ENCODE measurements around the gene NKX2-4. TPM values are rescaled to one million over a fixed set of nuclear protein-coding genes. Genes with fewer than 3 reads are reported as not detected.
"Not testable (repeated sequence)": the region's sequence is repeated elsewhere in the genome, so short reads cannot be mapped to it uniquely, and the experiment has no call there.

NKX2-4 gene
- not detected for total RNA-seq

GRCh38 chr20:21397341-21398108 lies at the start of gene NKX2-4:
NKX2-4 (minus strand) TSS chr20:21397526; CDS start chr20:21397399, 127 bp downstream.
- peak in 1 of 3 donors; percentile 10 for DNase-seq (ENCODE audit: low read depth in 2 of 3, low spot score in 2 of 3)

- DNase-seq (ENCODE audit: low read depth in 2 of 3, low spot score in 2 of 3): no peak
Observed at GRCh38 chr20:21437816-21438215, 40.5 kb upstream of the NKX2-4 start.

GRCh38 chr20:21437248-21437647 lies 39.9 kb upstream of the NKX2-4 start:
- no peak for DNase-seq (ENCODE audit: low read depth in 2 of 3, low spot score in 2 of 3)

GRCh38 chr20:21436205-21436604 lies 38.9 kb upstream of the NKX2-4 start:
- DNase-seq (ENCODE audit: low read depth in 2 of 3, low spot score in 2 of 3): no peak

GRCh38 chr20:21435576-21435975 lies 38.2 kb upstream of the NKX2-4 start:
- no peak for DNase-seq (ENCODE audit: low read depth in 2 of 3, low spot score in 2 of 3)

GRCh38 chr20:21433329-21433890 lies 36.1 kb upstream of the NKX2-4 start:
- no peak for DNase-seq (ENCODE audit: low read depth in 2 of 3, low spot score in 2 of 3)

- DNase-seq (ENCODE audit: low read depth in 2 of 3, low spot score in 2 of 3): no peak
Observed at GRCh38 chr20:21432911-21433310, 35.6 kb upstream of the NKX2-4 start.

- DNase-seq (ENCODE audit: low read depth in 2 of 3, low spot score in 2 of 3): no peak
Observed at GRCh38 chr20:21430020-21430419, 32.7 kb upstream of the NKX2-4 start.

GRCh38 chr20:21424846-21425245 lies 27.5 kb upstream of the NKX2-4 start:
- no peak for DNase-seq (ENCODE audit: low read depth in 2 of 3, low spot score in 2 of 3)

GRCh38 chr20:21423712-21424111 lies 26.4 kb upstream of the NKX2-4 start:
- DNase-seq (ENCODE audit: low read depth in 2 of 3, low spot score in 2 of 3): not testable (repeated sequence)

- DNase-seq (ENCODE audit: low read depth in 2 of 3, low spot score in 2 of 3): no peak
Observed at GRCh38 chr20:21421601-21422236, 24.4 kb upstream of the NKX2-4 start.

- DNase-seq (ENCODE audit: low read depth in 2 of 3, low spot score in 2 of 3): not testable (repeated sequence)
Observed at GRCh38 chr20:21419147-21419546, 21.8 kb upstream of the NKX2-4 start.

GRCh38 chr20:21413996-21414395 lies 16.7 kb upstream of the NKX2-4 start:
- not testable (repeated sequence) for DNase-seq (ENCODE audit: low read depth in 2 of 3, low spot score in 2 of 3)

- DNase-seq (ENCODE audit: low read depth in 2 of 3, low spot score in 2 of 3): no peak
Observed at GRCh38 chr20:21411725-21412124, 14.4 kb upstream of the NKX2-4 start.

GRCh38 chr20:21399005-21399475 lies 1.7 kb upstream of the NKX2-4 start:
- DNase-seq (ENCODE audit: low read depth in 2 of 3, low spot score in 2 of 3): peak in 1 of 3 donors; percentile 36

- peak in 2 of 3 donors; percentile 30 to 55 for DNase-seq (ENCODE audit: low read depth in 2 of 3, low spot score in 2 of 3)
Observed at GRCh38 chr20:21398109-21399004, 1.0 kb upstream of the NKX2-4 start.

GRCh38 chr20:21396599-21397340 lies 556 bp downstream of the NKX2-4 start:
- peak in 2 of 3 donors; percentile 22 to 29 for DNase-seq (ENCODE audit: low read depth in 2 of 3, low spot score in 2 of 3)

- DNase-seq (ENCODE audit: low read depth in 2 of 3, low spot score in 2 of 3): peak in 2 of 3 donors; percentile 35 to 41
Observed at GRCh38 chr20:21395666-21396598, 1.4 kb downstream of the NKX2-4 start.
